ENCODE data around the gene SFI1. TPM values are rescaled to one million over a fixed set of nuclear protein-coding genes. Genes with fewer than 3 reads are reported as not detected.

The SFI1 gene
- total RNA-seq, 4 donors from 2014 or later: 11.0 to 20.0 (median 16.4) TPM

GRCh38 chr22:31561970-31562369, 65.6 kb downstream of the SFI1 start:
- Histone ChIP-seq H3K4me1 (peaks cover 0 to 5% (median 0%) of the 10 kb centered on the region in 3 donors), H3K9me3 (no peaks in the 10 kb centered on the region), H3K27me3 (no peaks in the 10 kb centered on the region), H3K4me3 (no peak overlapping the region), H3K36me3 (peaks cover 0 to 56% (median 0%) of the 10 kb centered on the region in 3 donors), H3K27ac (no peak overlapping the region)
- TF ChIP-seq POLR2A (IDR thresholded peaks at IDR 0.05) (no peak), CTCF (IDR thresholded peaks at IDR 0.05) (no peak)
- intact Hi-C loops (cut with DNase I): no loop called here
- DNase-seq: no peak
- WGBS, 2 donors: 98 to 100% methylated on average over 2 of the region's 2 CpGs

GRCh38 chr22:31566484-31566883, 70.1 kb downstream of the SFI1 start:
- no peak overlapping the region for H3K4me3 ChIP-seq
- H3K9me3 ChIP-seq: no peaks in the 10 kb centered on the region
- no peak for DNase-seq
- H3K4me1 ChIP-seq: peaks cover 0 to under 1% (median 0%) of the 10 kb centered on the region in 3 donors
- TF ChIP-seq CTCF (IDR thresholded peaks at IDR 0.05) (no peak), POLR2A (IDR thresholded peaks at IDR 0.05) (no peak)
- 100% methylated on average over 1 of the region's 1 CpG for WGBS, 2 donors
- intact Hi-C loops (cut with DNase I): no loop called here
- H3K27ac ChIP-seq: no peak overlapping the region
- H3K27me3 ChIP-seq: no peaks in the 10 kb centered on the region
- H3K36me3 ChIP-seq: peaks cover 0 to 34% (median 0%) of the 10 kb centered on the region in 3 donors

GRCh38 chr22:31567196-31567595, 70.9 kb downstream of the SFI1 start:
- Histone ChIP-seq H3K4me3 (no peak overlapping the region), H3K9me3 (no peaks in the 10 kb centered on the region), H3K4me1 (no peaks in the 10 kb centered on the region), H3K27me3 (no peaks in the 10 kb centered on the region), H3K36me3 (peaks cover 0 to 38% (median 0%) of the 10 kb centered on the region in 3 donors), H3K27ac (no peak overlapping the region)
- TF ChIP-seq CTCF (IDR thresholded peaks at IDR 0.05) (no peak), POLR2A (IDR thresholded peaks at IDR 0.05) (no peak)
- intact Hi-C loops (cut with DNase I): no loop called here
- no peak for DNase-seq
- WGBS, 2 donors: 95 to 100% methylated on average over 1 of the region's 1 CpG

GRCh38 chr22:31567702-31568101, 71.4 kb downstream of the SFI1 start:
- no peaks in the 10 kb centered on the region for H3K4me1 ChIP-seq
- 80 to 87% methylated on average over 2 of the region's 2 CpGs for WGBS, 2 donors

GRCh38 chr22:31569126-31569525, 72.8 kb downstream of the SFI1 start:
- no peak for DNase-seq
- H3K27ac ChIP-seq: no peak overlapping the region
- no peaks in the 10 kb centered on the region for H3K9me3 ChIP-seq
- H3K4me1 ChIP-seq: no peaks in the 10 kb centered on the region
- intact Hi-C loops (cut with DNase I): no loop called here
- H3K4me3 ChIP-seq: no peak overlapping the region
- no peaks in the 10 kb centered on the region for H3K27me3 ChIP-seq
- TF ChIP-seq POLR2A (IDR thresholded peaks at IDR 0.05) (no peak), CTCF (IDR thresholded peaks at IDR 0.05) (no peak)
- 75 to 94% methylated on average over 1 of the region's 1 CpG for WGBS, 2 donors
- peaks cover 0 to 42% (median 3%) of the 10 kb centered on the region in 3 donors for H3K36me3 ChIP-seq

More at GRCh38 chr22:31567702-31568101, 71.4 kb downstream of the SFI1 start:
- H3K36me3 ChIP-seq: peaks cover 0 to 39% (median 0%) of the 10 kb centered on the region in 3 donors
- no peak for TF ChIP-seq POLR2A (IDR thresholded peaks at IDR 0.05)
- no peak for TF ChIP-seq CTCF (IDR thresholded peaks at IDR 0.05)
- intact Hi-C loops (cut with DNase I): no loop called here
- H3K27me3 ChIP-seq: no peaks in the 10 kb centered on the region
- no peak overlapping the region for H3K27ac ChIP-seq
- no peak overlapping the region for H3K4me3 ChIP-seq
- H3K9me3 ChIP-seq: no peaks in the 10 kb centered on the region
- DNase-seq: no peak

Measured in esophagus squamous epithelium (tissue), 5 donors.